Epithelial cell of esophagus (primary cell): ENCODE data around the gene HMG20B.
"Not testable (repeated sequence)": the region's sequence is repeated elsewhere in the genome, so short reads cannot be mapped to it uniquely, and the experiment has no call there.

ENCODE experiments used
- DNase-seq: peaks from one replicate; pipeline ENCODE4 v3.0.0; 2010; ENCODE audit warnings: low read depth
- H3K4me3 ChIP-seq: 2 replicates; pipeline ENCODE4 v1.5.1; 2011; ENCODE audit warnings: mild to moderate bottlenecking, low read length, control low read depth
- CTCF ChIP-seq: IDR thresholded peaks from 2 replicates; pipeline ENCODE4 v1.5.1; 2011; ENCODE audit warnings: low read depth, mild to moderate bottlenecking, low read length, control low read depth, inconsistent platforms; ENCODE audit not compliant: insufficient read depth; ENCODE audit errors: missing control alignments

Gene HMG20B

GRCh38 chr19:3556423-3556977 is 16.2 kb upstream of the HMG20B start:
- DNase-seq, result no peak
- peak overlapping the region; percentile 80 for H3K4me3 ChIP-seq
- no peak for TF ChIP-seq CTCF

GRCh38 chr19:3556978-3557460 is 15.7 kb upstream of the HMG20B start:
- no peak for TF ChIP-seq CTCF
- peak overlapping the region; percentile 80 for H3K4me3 ChIP-seq
- DNase-seq, result peak; percentile 66

GRCh38 chr19:3557461-3558248 is 15.1 kb upstream of the HMG20B start, which contains the start of gene MFSD12:
Gene MFSD12 (minus strand): TSS chr19:3557586. CDS start chr19:3557403, 183 bp downstream.
- DNase-seq, result peak; percentile 96
- H3K4me3 ChIP-seq, result peak within 1 kb of the TSS; percentile 80
- no peak for TF ChIP-seq CTCF

- no peak for DNase-seq
- no peak overlapping the region for H3K4me3 ChIP-seq
- TF ChIP-seq CTCF, result no peak
These were observed 8.8 kb upstream of the HMG20B start for GRCh38 chr19:3563709-3564524.

GRCh38 chr19:3565139-3565538 is 7.6 kb upstream of the HMG20B start:
- TF ChIP-seq CTCF, result no peak
- no peak overlapping the region for H3K4me3 ChIP-seq
- DNase-seq, result no peak

- DNase-seq, result not testable (repeated sequence)
These were observed 2.7 kb upstream of the HMG20B start for GRCh38 chr19:3570042-3570441.

GRCh38 chr19:3570606-3571011 is 2.1 kb upstream of the HMG20B start:
- no peak for DNase-seq
- no peak for TF ChIP-seq CTCF
- H3K4me3 ChIP-seq, result no peak overlapping the region

More at GRCh38 chr19:3570042-3570441, 2.7 kb upstream of the HMG20B start:
- not testable (repeated sequence) for H3K4me3 ChIP-seq
